DND-41 (cell line): ENCODE results near the gene MEIOB.

ENCODE experiments used
- EZH2 ChIP-seq: IDR thresholded peaks from 3 replicates; pipeline ENCODE4 v1.6.1; 2012; ENCODE audit warnings: borderline replicate concordance, low read depth, mild to moderate bottlenecking, moderate library complexity, low read length, inconsistent platforms; ENCODE audit not compliant: severe bottlenecking
- TF ChIP-seq, protein P1 (sequence below): IDR thresholded peaks from 2 replicates; pipeline ENCODE4 v1.5.1; 2012; ENCODE audit warnings: borderline replicate concordance, low read length, moderate library complexity, mild to moderate bottlenecking; ENCODE audit not compliant: poor library complexity, severe bottlenecking; ENCODE audit errors: extremely low read depth

DNA sequence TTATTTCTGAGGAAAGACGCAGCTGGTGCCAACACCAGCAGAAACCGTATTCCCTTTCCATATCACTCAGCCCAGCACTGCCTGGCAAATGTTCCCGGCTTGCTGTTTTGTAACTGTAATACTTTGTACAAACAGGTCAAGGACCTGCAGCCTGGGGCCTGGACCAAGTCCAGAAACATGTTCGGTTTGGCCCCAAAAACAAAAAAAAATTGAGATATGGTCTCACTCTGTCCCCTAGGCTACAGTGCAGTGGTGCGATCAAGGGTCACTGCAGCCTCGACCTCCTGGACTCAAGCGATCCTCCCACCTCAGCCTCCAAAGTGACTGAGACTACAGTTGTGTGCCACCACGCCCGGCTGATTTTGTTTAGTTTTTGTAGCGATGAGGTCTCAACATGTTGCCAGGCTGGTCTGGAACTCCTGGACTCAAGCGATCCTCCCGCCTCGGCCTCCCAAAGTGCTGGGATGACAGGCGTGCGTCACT lies 46.5 kb downstream of the MEIOB start:
- TF ChIP-seq, protein P1, sequence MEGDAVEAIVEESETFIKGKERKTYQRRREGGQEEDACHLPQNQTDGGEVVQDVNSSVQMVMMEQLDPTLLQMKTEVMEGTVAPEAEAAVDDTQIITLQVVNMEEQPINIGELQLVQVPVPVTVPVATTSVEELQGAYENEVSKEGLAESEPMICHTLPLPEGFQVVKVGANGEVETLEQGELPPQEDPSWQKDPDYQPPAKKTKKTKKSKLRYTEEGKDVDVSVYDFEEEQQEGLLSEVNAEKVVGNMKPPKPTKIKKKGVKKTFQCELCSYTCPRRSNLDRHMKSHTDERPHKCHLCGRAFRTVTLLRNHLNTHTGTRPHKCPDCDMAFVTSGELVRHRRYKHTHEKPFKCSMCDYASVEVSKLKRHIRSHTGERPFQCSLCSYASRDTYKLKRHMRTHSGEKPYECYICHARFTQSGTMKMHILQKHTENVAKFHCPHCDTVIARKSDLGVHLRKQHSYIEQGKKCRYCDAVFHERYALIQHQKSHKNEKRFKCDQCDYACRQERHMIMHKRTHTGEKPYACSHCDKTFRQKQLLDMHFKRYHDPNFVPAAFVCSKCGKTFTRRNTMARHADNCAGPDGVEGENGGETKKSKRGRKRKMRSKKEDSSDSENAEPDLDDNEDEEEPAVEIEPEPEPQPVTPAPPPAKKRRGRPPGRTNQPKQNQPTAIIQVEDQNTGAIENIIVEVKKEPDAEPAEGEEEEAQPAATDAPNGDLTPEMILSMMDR: no peak
- no peak for TF ChIP-seq EZH2
